Ectodermal cell (in vitro differentiated cells): ENCODE measurements around the gene EIF4H. TPM values are rescaled to one million over a fixed set of nuclear protein-coding genes. Genes with fewer than 3 reads are reported as not detected.

Experiments used
- H3K27ac ChIP-seq: 2 replicates; pipeline ENCODE4 v1.7.0; 2013; ENCODE audit warnings: mild to moderate bottlenecking, low read depth, low read length; ENCODE audit not compliant: insufficient read depth, poor library complexity, severe bottlenecking
- H3K27me3 ChIP-seq: 2 replicates; pipeline ENCODE4 v1.7.0; 2013; ENCODE audit warnings: mild to moderate bottlenecking, low read length; ENCODE audit not compliant: insufficient read depth, control insufficient read depth, poor library complexity, severe bottlenecking
- H3K36me3 ChIP-seq: one replicate; pipeline ENCODE4 v1.7.0; 2013; ENCODE audit warnings: low read length; ENCODE audit not compliant: control insufficient read depth, insufficient read depth
- H3K4me1 ChIP-seq: one replicate; pipeline ENCODE4 v1.7.0; 2013; ENCODE audit warnings: low read length; ENCODE audit not compliant: control insufficient read depth, insufficient read depth
- H3K4me3 ChIP-seq: 2 replicates; pipeline ENCODE4 v1.7.0; 2013; ENCODE audit warnings: low read depth, low read length, control low read depth; ENCODE audit not compliant: insufficient read depth
- H3K9me3 ChIP-seq: 2 replicates; pipeline ENCODE4 v1.7.0; 2013; ENCODE audit warnings: mild to moderate bottlenecking, low read length, moderate library complexity; ENCODE audit not compliant: control insufficient read depth
- WGBS, 2 experiments: methylation state at CpG; one replicate each; pipeline ENCODE4 v1.1.7; 2013; ENCODE audit warnings: missing lambda C conversion rate in 2 of 2; 5-methylcytosine and 5-hydroxymethylcytosine counted together
- polyA plus RNA-seq, 4 experiments: library from polyadenylated mRNA; stranded (reverse); fragments of 50-300 nt; gene quantifications; one replicate each; pipeline ENCODE4 v1.2.3, GENCODE V29; 2013

EIF4H gene
- polyA plus RNA-seq (2013, experiment 1 of 4): 346 TPM
- polyA plus RNA-seq (2013, experiment 2 of 4): 329 TPM
- polyA plus RNA-seq (2013, experiment 3 of 4): 259 TPM
- 292 TPM for polyA plus RNA-seq (2013, experiment 4 of 4)

- Histone ChIP-seq H3K27ac (peak within 1 kb of the TSS; percentile 90), H3K4me3 (peak within 1 kb of the TSS; percentile 91), H3K36me3 (peaks cover 9% of the 10 kb centered on the region), H3K9me3 (no peaks in the 10 kb centered on the region), H3K27me3 (no peaks in the 10 kb centered on the region), H3K4me1 (peaks cover 6% of the 10 kb centered on the region)
- 0% methylated on average over 95 of the region's 95 CpGs for WGBS, 2 experiments
These were observed at the start of gene EIF4H for GRCh38 chr7:74173866-74174605. Gene EIF4H (plus strand): TSS chr7:74174356. CDS start chr7:74174384, 28 bp downstream.

- no peaks in the 10 kb centered on the region for H3K4me1 ChIP-seq
These were observed 47.8 kb upstream of the EIF4H start for GRCh38 chr7:74126220-74126880.

GRCh38 chr7:74129887-74130286 is 44.3 kb upstream of the EIF4H start:
- 100% methylated on average over 1 of the region's 2 CpGs; no CpG with 5 or more reads in 1 of the 2 experiments for WGBS, 2 experiments
- Histone ChIP-seq H3K27me3 (no peaks in the 10 kb centered on the region), H3K36me3 (no peaks in the 10 kb centered on the region), H3K4me1 (no peaks in the 10 kb centered on the region), H3K27ac (no peak overlapping the region), H3K4me3 (no peak overlapping the region), H3K9me3 (no peaks in the 10 kb centered on the region)

More at GRCh38 chr7:74126220-74126880, 47.8 kb upstream of the EIF4H start:
- WGBS, 2 experiments: 82 to 84% methylated on average over 12 of the region's 12 CpGs
- H3K27ac ChIP-seq: no peak overlapping the region
- H3K4me3 ChIP-seq: no peak overlapping the region
- no peaks in the 10 kb centered on the region for H3K27me3 ChIP-seq
- H3K9me3 ChIP-seq: no peaks in the 10 kb centered on the region
- H3K36me3 ChIP-seq: peaks cover 5% of the 10 kb centered on the region

- Histone ChIP-seq H3K27ac (no peak overlapping the region), H3K4me3 (no peak overlapping the region), H3K27me3 (no peaks in the 10 kb centered on the region), H3K9me3 (no peaks in the 10 kb centered on the region), H3K36me3 (no peaks in the 10 kb centered on the region), H3K4me1 (no peaks in the 10 kb centered on the region)
- WGBS, 2 experiments: 84 to 88% methylated on average over 4 of the region's 4 CpGs
These were observed 43.6 kb upstream of the EIF4H start for GRCh38 chr7:74130518-74130917.

GRCh38 chr7:74134117-74134620 is 40.0 kb upstream of the EIF4H start:
- Histone ChIP-seq H3K27me3 (no peaks in the 10 kb centered on the region), H3K36me3 (no peaks in the 10 kb centered on the region), H3K9me3 (no peaks in the 10 kb centered on the region), H3K4me3 (no peak overlapping the region), H3K27ac (no peak overlapping the region), H3K4me1 (no peaks in the 10 kb centered on the region)
- WGBS, 2 experiments: 91 to 92% methylated on average over 8 of the region's 8 CpGs

GRCh38 chr7:74138334-74138867 is 35.8 kb upstream of the EIF4H start:
- Histone ChIP-seq H3K4me1 (no peaks in the 10 kb centered on the region), H3K27me3 (no peaks in the 10 kb centered on the region), H3K9me3 (no peaks in the 10 kb centered on the region), H3K27ac (no peak overlapping the region), H3K36me3 (no peaks in the 10 kb centered on the region), H3K4me3 (no peak overlapping the region)
- WGBS, 2 experiments: 80 to 85% methylated on average over 12 of the region's 12 CpGs

- Histone ChIP-seq H3K4me3 (no peak overlapping the region), H3K4me1 (no peaks in the 10 kb centered on the region)
- WGBS, 2 experiments: 67 to 74% methylated on average over 16 of the region's 16 CpGs
These were observed 35.0 kb upstream of the EIF4H start for GRCh38 chr7:74138945-74139843.

GRCh38 chr7:74141705-74142104 is 32.5 kb upstream of the EIF4H start:
- Histone ChIP-seq H3K4me1 (no peaks in the 10 kb centered on the region), H3K9me3 (no peaks in the 10 kb centered on the region)
- WGBS, 2 experiments: 68 to 71% methylated on average over 1 of the region's 1 CpG

More at GRCh38 chr7:74138945-74139843, 35.0 kb upstream of the EIF4H start:
- H3K27ac ChIP-seq: no peak overlapping the region
- no peaks in the 10 kb centered on the region for H3K9me3 ChIP-seq
- H3K36me3 ChIP-seq: no peaks in the 10 kb centered on the region
- H3K27me3 ChIP-seq: no peaks in the 10 kb centered on the region

GRCh38 chr7:74143383-74143782 is 30.8 kb upstream of the EIF4H start:
- Histone ChIP-seq H3K36me3 (no peaks in the 10 kb centered on the region), H3K27ac (no peak overlapping the region), H3K9me3 (no peaks in the 10 kb centered on the region), H3K27me3 (no peaks in the 10 kb centered on the region), H3K4me1 (no peaks in the 10 kb centered on the region), H3K4me3 (no peak overlapping the region)
- 94% methylated on average over 6 of the region's 6 CpGs for WGBS, 2 experiments

More at GRCh38 chr7:74141705-74142104, 32.5 kb upstream of the EIF4H start:
- H3K36me3 ChIP-seq: no peaks in the 10 kb centered on the region
- no peaks in the 10 kb centered on the region for H3K27me3 ChIP-seq
- H3K4me3 ChIP-seq: no peak overlapping the region
- no peak overlapping the region for H3K27ac ChIP-seq
